ENCODE results near the gene RNF150. TPM values are rescaled to one million over a fixed set of nuclear protein-coding genes. Genes with fewer than 3 reads are reported as not detected.
"Not testable (repeated sequence)": the region's sequence is repeated elsewhere in the genome, so short reads cannot be mapped to it uniquely, and the experiment has no call there.

The RNF150 gene
- total RNA-seq, 1 donor from 2014 or later, result 15.0 TPM

DNA sequence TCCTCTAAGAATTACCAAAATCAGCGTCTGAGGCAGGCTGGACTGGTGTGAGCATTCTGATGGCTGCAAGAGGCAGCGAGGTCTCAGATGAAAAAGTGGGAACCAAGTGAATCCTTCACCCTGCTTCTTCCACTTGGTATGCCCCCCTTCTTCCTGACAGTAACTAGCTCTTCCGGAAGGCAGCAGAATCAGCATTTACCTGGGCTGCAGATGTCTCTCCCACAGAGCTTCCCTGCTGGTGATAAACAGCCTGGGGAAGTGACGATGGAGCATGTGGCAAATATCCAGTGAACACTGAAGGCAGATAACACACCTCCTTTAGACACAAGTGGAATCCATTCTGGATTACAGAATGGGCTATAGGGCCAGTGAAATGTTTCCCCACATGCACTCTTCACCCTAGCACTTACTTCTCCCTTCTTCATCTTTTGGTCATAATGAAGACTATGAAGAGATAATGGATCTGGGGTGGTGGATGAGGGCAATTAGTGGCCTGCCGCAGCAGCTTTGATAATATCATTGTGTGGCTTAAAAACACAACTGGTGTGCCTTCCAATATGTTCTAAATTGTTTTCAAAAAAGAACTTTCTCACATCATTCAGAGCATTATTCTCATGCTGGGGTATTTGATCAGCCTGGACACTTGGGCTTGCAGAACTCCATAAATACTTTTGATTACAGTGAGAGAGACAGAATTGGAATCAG, 316.3 kb downstream of the RNF150 start:
- no peak for DNase-seq

DNA sequence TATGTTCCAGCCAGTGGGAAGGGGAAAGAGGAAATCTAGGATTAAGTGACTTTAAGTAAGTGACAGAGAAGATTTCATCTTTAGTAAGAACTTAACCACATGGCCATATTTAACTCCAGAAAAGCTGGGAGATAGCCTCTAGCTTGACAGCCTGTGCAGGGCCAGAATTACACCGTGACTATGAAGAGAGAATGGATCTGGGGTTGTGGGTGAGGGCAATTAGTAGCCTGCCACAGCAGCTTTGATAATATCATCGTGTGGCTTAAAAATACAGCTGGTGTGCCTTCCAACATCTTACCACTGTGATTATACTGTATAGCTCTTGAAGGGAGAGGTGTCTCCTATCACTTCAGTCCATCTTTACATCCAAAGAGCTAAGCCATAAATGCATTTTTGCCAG, 319.5 kb downstream of the RNF150 start:
- no peak for DNase-seq

- no peak for DNase-seq
Measured at GRCh38 chr4:140812916-140813315, 320.4 kb downstream of the RNF150 start.

GRCh38 chr4:140811429-140811828, 321.8 kb downstream of the RNF150 start:
- no peak for DNase-seq

DNA sequence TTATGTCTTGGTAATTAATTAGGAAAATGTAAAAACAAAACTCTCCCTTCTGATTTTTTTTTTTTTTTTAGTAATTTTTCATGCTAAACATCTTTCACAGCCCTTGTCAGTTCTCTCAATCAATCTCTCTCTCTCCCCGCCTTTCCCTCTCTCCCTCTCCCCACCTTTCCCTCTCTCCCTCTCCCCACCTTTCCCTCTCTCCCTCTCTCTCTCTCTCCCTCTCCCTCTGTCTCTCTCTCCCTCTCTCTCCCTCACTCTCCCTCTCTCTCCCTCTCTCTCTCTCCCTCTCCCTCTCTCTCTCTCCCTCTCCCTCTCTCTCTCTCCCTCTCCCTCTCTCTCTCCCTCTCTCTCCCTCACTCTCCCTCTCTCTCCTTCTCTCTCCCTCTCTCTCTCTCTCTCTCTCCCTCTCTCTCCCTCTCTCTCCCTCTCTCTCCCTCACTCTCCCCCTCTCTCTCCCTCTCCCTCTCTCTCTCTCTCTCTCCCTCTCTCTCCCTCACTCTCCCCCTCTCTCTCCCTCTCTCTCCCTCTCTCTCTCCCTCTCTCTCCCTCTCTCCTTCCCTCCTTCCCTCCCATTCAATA, 322.6 kb downstream of the RNF150 start:
- not testable (repeated sequence) for DNase-seq

Other genes starting within 250 kb of the RNF150 start
- gene ZNF330, start 87.4 kb upstream of the RNF150 start, total RNA-seq, result 29.7 TPM

Measured in skin of body (tissue), 2 donors.